Liver (tissue), 3 donors: Measurements from ENCODE around the gene ADARB1.

Experiments used
- CTCF ChIP-seq: fragments of 150-350 bp; IDR thresholded peaks from 2 replicates; pipeline ENCODE4 v1.5.1; 2017; ENCODE audit warnings: improper control_type of control experiment, low read depth, low read length; ENCODE audit not compliant: missing input control
- FOXA1 ChIP-seq: IDR thresholded peaks from 2 replicates; pipeline ENCODE4 v1.6.1; 2016; ENCODE audit warnings: antibody characterized with exemption
- GABPA ChIP-seq, 2 donors: IDR thresholded peaks in 1 of 2; conservative IDR thresholded peaks in 1 of 2; 2 replicates each; pipeline ENCODE4 v1.6.1; 2016; ENCODE audit warnings: antibody characterized with exemption in 2 of 2, mild to moderate bottlenecking in 1 of 2, moderate library complexity in 1 of 2
- JUND ChIP-seq, 2 donors: IDR thresholded peaks; 2 replicates each; pipeline ENCODE4 v1.6.1; 2016; ENCODE audit warnings: antibody characterized with exemption in 2 of 2
- MAX ChIP-seq: IDR thresholded peaks from 2 replicates; pipeline ENCODE4 v1.6.1; 2016; ENCODE audit warnings: antibody characterized with exemption
- NR2F2 ChIP-seq: IDR thresholded peaks from 2 replicates; pipeline ENCODE4 v1.6.1; 2016; ENCODE audit warnings: antibody characterized with exemption
- RAD21 ChIP-seq, 2 donors: IDR thresholded peaks; 2 replicates each; pipeline ENCODE4 v1.6.1; 2016; ENCODE audit warnings: antibody characterized with exemption in 2 of 2, mild to moderate bottlenecking in 2 of 2
- RXRA ChIP-seq, 2 donors: IDR thresholded peaks; 2 replicates each; pipeline ENCODE4 v1.6.1; 2017 to 2018; ENCODE audit warnings: antibody characterized with exemption in 2 of 2, mild to moderate bottlenecking in 1 of 2
- SP1 ChIP-seq: IDR thresholded peaks from 2 replicates; pipeline ENCODE4 v1.6.1; 2018; ENCODE audit warnings: antibody characterized with exemption, mild to moderate bottlenecking
- TAF1 ChIP-seq: conservative IDR thresholded peaks from 2 replicates; pipeline ENCODE4 v1.6.1; 2016; ENCODE audit warnings: antibody characterized with exemption, mild to moderate bottlenecking
- YY1 ChIP-seq: IDR thresholded peaks from 2 replicates; pipeline ENCODE4 v1.6.1; 2016; ENCODE audit warnings: antibody characterized with exemption, mild to moderate bottlenecking
- TF ChIP-seq, protein P1 (sequence below): IDR thresholded peaks from 2 replicates; pipeline ENCODE4 v1.6.1; 2016; ENCODE audit warnings: antibody characterized with exemption, mild to moderate bottlenecking
- TF ChIP-seq, protein P2 (sequence below): IDR thresholded peaks from 2 replicates; pipeline ENCODE4 v1.6.1; 2016; ENCODE audit warnings: antibody characterized with exemption
- TF ChIP-seq, protein P3 (sequence below): IDR thresholded peaks from 2 replicates; pipeline ENCODE4 v1.6.1; 2016; ENCODE audit warnings: antibody characterized with exemption
- donor health status: healthy.
- donor health status: healthy.

GRCh38 chr21:45059121-45059520, 15.3 kb upstream of the ADARB1 start:
- no peak for TF ChIP-seq RAD21 (IDR thresholded peaks at IDR 0.05)
- TF ChIP-seq CTCF, result no peak
- TF ChIP-seq FOXA1, result no peak
- TF ChIP-seq, protein P1, sequence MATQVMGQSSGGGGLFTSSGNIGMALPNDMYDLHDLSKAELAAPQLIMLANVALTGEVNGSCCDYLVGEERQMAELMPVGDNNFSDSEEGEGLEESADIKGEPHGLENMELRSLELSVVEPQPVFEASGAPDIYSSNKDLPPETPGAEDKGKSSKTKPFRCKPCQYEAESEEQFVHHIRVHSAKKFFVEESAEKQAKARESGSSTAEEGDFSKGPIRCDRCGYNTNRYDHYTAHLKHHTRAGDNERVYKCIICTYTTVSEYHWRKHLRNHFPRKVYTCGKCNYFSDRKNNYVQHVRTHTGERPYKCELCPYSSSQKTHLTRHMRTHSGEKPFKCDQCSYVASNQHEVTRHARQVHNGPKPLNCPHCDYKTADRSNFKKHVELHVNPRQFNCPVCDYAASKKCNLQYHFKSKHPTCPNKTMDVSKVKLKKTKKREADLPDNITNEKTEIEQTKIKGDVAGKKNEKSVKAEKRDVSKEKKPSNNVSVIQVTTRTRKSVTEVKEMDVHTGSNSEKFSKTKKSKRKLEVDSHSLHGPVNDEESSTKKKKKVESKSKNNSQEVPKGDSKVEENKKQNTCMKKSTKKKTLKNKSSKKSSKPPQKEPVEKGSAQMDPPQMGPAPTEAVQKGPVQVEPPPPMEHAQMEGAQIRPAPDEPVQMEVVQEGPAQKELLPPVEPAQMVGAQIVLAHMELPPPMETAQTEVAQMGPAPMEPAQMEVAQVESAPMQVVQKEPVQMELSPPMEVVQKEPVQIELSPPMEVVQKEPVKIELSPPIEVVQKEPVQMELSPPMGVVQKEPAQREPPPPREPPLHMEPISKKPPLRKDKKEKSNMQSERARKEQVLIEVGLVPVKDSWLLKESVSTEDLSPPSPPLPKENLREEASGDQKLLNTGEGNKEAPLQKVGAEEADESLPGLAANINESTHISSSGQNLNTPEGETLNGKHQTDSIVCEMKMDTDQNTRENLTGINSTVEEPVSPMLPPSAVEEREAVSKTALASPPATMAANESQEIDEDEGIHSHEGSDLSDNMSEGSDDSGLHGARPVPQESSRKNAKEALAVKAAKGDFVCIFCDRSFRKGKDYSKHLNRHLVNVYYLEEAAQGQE, result no peak
- no peak for TF ChIP-seq YY1
- no peak for TF ChIP-seq JUND (IDR thresholded peaks at IDR 0.05)
- TF ChIP-seq MAX, result no peak
- no peak for TF ChIP-seq TAF1
- TF ChIP-seq GABPA (IDR thresholded peaks at IDR 0.05 in 1 of 2, conservative IDR thresholded peaks at IDR 0.05 in 1 of 2), result no peak
- no peak for TF ChIP-seq SP1
- no peak for TF ChIP-seq NR2F2
- TF ChIP-seq, protein P2, sequence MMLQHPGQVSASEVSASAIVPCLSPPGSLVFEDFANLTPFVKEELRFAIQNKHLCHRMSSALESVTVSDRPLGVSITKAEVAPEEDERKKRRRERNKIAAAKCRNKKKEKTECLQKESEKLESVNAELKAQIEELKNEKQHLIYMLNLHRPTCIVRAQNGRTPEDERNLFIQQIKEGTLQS, result no peak
- TF ChIP-seq, protein P3, sequence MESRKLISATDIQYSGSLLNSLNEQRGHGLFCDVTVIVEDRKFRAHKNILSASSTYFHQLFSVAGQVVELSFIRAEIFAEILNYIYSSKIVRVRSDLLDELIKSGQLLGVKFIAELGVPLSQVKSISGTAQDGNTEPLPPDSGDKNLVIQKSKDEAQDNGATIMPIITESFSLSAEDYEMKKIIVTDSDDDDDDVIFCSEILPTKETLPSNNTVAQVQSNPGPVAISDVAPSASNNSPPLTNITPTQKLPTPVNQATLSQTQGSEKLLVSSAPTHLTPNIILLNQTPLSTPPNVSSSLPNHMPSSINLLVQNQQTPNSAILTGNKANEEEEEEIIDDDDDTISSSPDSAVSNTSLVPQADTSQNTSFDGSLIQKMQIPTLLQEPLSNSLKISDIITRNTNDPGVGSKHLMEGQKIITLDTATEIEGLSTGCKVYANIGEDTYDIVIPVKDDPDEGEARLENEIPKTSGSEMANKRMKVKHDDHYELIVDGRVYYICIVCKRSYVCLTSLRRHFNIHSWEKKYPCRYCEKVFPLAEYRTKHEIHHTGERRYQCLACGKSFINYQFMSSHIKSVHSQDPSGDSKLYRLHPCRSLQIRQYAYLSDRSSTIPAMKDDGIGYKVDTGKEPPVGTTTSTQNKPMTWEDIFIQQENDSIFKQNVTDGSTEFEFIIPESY, result no peak
- no peak for TF ChIP-seq RXRA (IDR thresholded peaks at IDR 0.05)
